Prostate gland (tissue), 2 donors: ENCODE results near the gene TRAF3IP1.

Experiments used
- POLR2A ChIP-seq: fragments of 450-650 bp; IDR thresholded peaks from one replicate; pipeline ENCODE4 v1.6.1; 2016; ENCODE audit warnings: antibody characterized with exemption, mild to moderate bottlenecking
- TF ChIP-seq, protein P1 (sequence below), 4 experiments: fragments of 200-600 bp in 2 of 4; fragments of 450-650 bp in 2 of 4; sonication (generic) in 2 of 4; IDR thresholded peaks; 1 replicate in 3 of 4; 2 replicates in 1 of 4; pipeline ENCODE4 v1.5.1; 2016 to 2019; ENCODE audit warnings: antibody characterized with exemption in 4 of 4, mild to moderate bottlenecking in 2 of 4, moderate library complexity in 2 of 4

DNA sequence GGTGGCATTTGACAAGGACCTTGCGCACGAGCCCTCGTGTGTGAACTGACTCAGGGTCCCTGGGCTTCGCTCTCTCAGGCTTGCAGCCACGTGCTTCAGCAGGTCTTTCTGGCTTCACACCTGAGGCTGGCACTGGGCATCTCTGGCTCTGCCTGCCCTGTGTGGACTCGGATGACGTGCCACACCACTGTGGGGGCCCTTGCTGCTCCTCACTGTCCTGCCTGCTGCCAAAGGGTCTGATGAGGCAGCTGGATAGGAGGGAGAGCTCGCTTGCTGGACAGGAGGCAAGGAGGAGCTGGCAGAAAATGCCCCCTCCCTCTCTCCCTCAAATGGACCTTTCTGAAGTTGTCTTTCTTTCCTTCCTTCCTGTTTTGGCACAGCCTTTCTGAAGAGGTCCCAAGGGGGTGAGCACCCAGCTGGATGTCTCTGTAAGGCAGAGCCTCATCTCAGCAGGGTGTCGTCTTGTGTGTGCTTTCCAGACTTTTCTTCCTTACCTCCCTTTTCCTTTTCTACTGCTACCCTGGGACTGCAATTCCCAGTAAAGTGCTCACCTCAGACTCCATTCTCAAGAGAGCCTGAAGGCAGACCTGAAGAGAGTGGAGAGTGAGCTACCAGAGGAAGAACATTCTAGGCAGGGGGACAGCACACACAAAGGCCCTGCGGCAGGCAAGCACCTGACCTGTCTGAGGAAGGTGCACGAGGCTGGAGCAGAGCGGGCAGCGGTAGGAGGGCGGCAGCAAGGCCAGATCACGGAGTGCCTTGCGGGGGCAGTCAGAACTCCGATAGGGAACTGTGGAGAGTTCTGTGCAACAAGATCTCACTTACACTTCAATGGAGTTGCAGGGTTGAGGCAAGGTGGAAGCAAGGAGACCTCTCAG, 37.2 kb upstream of the TRAF3IP1 start:
- TF ChIP-seq POLR2A = no peak
- TF ChIP-seq, protein P1, sequence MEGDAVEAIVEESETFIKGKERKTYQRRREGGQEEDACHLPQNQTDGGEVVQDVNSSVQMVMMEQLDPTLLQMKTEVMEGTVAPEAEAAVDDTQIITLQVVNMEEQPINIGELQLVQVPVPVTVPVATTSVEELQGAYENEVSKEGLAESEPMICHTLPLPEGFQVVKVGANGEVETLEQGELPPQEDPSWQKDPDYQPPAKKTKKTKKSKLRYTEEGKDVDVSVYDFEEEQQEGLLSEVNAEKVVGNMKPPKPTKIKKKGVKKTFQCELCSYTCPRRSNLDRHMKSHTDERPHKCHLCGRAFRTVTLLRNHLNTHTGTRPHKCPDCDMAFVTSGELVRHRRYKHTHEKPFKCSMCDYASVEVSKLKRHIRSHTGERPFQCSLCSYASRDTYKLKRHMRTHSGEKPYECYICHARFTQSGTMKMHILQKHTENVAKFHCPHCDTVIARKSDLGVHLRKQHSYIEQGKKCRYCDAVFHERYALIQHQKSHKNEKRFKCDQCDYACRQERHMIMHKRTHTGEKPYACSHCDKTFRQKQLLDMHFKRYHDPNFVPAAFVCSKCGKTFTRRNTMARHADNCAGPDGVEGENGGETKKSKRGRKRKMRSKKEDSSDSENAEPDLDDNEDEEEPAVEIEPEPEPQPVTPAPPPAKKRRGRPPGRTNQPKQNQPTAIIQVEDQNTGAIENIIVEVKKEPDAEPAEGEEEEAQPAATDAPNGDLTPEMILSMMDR (IDR thresholded peaks at IDR 0.05) = no peak
